ENCODE data around the gene POLR2I. TPM values are rescaled to one million over a fixed set of nuclear protein-coding genes. Genes with fewer than 3 reads are reported as not detected.

The POLR2I gene
- total RNA-seq, 2 donors from 2014 or later: 102 to 132 TPM

DNA sequence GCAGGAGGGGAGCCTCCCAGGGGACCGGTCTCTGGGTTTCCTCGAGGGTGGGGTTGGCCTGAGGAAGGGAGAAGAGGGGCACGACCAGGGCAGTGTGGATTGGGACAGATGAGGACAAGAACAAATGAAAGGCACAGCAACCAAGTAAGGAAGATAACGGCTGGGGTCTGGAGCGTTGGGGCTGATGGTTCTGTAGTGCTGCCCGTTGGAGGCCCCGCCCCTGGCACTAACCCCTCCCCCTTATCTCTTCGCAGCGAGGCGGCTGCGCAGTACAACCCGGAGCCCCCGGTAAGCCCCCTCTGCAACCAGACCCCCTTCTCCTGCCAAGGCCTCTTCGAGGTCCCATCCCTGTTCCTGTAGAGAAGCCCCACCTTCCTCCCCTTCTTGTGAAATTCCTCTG, 27.4 kb upstream of the POLR2I start:
- H3K36me3 ChIP-seq (ENCODE audit: control insufficient read depth, insufficient read depth, low read length): peaks cover 50% of the 10 kb centered on the region
- Mint-ChIP-seq H3K4me3 (peak overlapping the region; percentile 99), H3K9me3 (no peaks in the 10 kb centered on the region), H3K27me3 (ENCODE audit: insufficient read depth) (no peaks in the 10 kb centered on the region), H3K36me3 (ENCODE audit: low read depth) (peaks cover 50% of the 10 kb centered on the region), H3K27ac (peak overlapping the region; percentile 90), H3K4me1 (peaks cover 9% of the 10 kb centered on the region)
- DNase-seq: no peak
- no peak overlapping the region for H3K27ac ChIP-seq (ENCODE audit: low read depth, low read length)
- H3K9me3 ChIP-seq (ENCODE audit: control insufficient read depth, low read length): no peaks in the 10 kb centered on the region
- TF ChIP-seq, protein P1, sequence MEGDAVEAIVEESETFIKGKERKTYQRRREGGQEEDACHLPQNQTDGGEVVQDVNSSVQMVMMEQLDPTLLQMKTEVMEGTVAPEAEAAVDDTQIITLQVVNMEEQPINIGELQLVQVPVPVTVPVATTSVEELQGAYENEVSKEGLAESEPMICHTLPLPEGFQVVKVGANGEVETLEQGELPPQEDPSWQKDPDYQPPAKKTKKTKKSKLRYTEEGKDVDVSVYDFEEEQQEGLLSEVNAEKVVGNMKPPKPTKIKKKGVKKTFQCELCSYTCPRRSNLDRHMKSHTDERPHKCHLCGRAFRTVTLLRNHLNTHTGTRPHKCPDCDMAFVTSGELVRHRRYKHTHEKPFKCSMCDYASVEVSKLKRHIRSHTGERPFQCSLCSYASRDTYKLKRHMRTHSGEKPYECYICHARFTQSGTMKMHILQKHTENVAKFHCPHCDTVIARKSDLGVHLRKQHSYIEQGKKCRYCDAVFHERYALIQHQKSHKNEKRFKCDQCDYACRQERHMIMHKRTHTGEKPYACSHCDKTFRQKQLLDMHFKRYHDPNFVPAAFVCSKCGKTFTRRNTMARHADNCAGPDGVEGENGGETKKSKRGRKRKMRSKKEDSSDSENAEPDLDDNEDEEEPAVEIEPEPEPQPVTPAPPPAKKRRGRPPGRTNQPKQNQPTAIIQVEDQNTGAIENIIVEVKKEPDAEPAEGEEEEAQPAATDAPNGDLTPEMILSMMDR (conservative IDR thresholded peaks at IDR 0.05): no peak
- H3K4me3 ChIP-seq (ENCODE audit: low read length): peak overlapping the region; percentile 90
- H3K9ac ChIP-seq (ENCODE audit: extremely low read depth, low read length, poor library complexity, severe bottlenecking): no peak overlapping the region
- WGBS, 2 experiments (ENCODE audit: insufficient coverage in 1 of 2, insufficient read length in 1 of 2): 96 to 97% methylated on average over 6 to 14 of the region's 14 CpGs
- H3K4me1 ChIP-seq (ENCODE audit: control insufficient read depth, insufficient read depth, low read length): no peaks in the 10 kb centered on the region
- no peaks in the 10 kb centered on the region for H3K27me3 ChIP-seq (ENCODE audit: control insufficient read depth, insufficient read depth, low read length, poor library complexity, severe bottlenecking)

DNA sequence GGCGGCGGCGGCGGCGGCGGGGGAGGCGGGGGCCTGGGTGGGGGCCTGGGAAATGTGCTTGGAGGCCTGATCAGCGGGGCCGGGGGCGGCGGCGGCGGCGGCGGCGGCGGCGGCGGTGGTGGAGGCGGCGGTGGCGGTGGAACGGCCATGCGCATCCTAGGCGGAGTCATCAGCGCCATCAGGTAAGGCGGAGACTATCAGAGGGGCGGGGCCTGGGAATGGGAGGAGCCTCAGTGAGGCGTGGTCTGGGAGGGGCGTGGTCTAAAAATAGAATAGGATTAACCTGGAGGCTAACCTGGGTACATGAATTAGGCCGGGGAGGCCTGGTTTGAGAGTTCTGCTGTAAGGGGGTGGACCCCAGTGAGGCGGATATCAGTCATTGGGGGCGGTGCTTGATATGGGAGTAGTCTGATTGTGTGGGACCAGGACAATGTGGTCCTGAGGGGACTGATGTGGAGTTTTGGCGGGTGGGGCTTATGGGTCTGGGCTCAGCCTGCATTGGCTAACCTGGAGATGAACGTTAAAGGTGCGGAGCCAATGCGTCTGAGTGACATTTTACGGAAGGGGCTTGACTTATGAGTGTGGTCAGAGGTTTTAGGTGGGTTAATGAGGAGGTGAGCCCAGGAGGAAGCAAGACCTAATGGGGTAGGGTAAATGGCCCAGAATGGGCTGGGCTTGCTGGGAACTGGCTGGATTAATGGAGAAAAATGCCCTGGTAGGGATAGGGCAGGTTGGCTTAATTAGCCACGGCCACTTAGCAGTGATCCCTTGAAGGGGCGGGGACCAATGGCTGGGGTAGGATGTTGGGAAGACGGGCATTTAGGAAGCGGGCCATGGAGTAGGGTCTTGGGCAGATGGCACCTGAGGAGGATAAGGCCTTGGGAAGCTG, 26.6 kb upstream of the POLR2I start:
- peak; percentile 100 for DNase-seq
- 14 to 30% methylated on average over 19 to 42 of the region's 42 CpGs for WGBS, 2 experiments (ENCODE audit: insufficient coverage in 1 of 2, insufficient read length in 1 of 2)

DNA sequence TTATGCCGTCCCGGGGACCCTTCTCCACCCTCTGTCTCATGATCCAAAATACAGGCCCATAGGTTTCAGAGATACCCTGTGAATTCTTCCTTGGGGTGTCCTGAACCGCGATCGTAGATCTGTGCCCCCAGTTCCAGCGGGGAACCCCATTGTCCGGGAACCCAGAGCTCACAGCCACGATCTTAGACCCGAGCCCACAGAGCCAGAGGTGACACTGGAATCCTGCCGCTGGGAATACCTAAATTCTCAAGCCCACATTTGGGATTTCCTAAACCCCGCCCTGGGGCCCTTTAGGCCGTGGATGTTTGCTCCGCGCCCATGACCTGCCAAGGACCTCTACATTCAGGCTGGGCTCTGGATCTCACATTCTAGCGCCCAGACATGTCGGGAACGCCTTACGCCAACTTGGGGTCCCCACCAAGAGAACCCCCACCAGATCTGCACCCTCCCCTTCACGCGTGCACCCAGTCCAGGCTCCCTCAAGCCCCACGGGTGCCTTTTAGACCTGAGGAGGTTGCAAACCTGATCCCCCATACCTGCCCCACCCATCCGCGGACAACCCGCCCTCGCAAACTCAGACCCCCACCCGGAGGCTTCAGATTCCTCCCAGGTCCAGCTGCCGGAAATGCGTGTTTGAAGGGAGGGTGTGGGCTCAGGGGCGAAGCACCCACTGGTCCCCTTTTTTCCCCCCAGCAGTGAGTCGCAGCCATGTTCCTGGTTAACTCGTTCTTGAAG, 25.8 kb upstream of the POLR2I start:
- WGBS, 2 experiments (ENCODE audit: insufficient coverage in 1 of 2, insufficient read length in 1 of 2): 0% methylated on average over 10 to 31 of the region's 31 CpGs
- Mint-ChIP-seq H3K9me3 (no peaks in the 10 kb centered on the region), H3K36me3 (ENCODE audit: low read depth) (peaks cover 34% of the 10 kb centered on the region), H3K4me3 (peak overlapping the region; percentile 99), H3K4me1 (peaks cover 13% of the 10 kb centered on the region), H3K27ac (peak overlapping the region; percentile 98), H3K27me3 (ENCODE audit: insufficient read depth) (peaks cover 2% of the 10 kb centered on the region)
- Histone ChIP-seq H3K9ac (ENCODE audit: extremely low read depth, low read length, poor library complexity, severe bottlenecking) (peak overlapping the region; percentile 96), H3K27me3 (ENCODE audit: control insufficient read depth, insufficient read depth, low read length, poor library complexity, severe bottlenecking) (no peaks in the 10 kb centered on the region), H3K36me3 (ENCODE audit: control insufficient read depth, insufficient read depth, low read length) (peaks cover 35% of the 10 kb centered on the region), H3K4me1 (ENCODE audit: control insufficient read depth, insufficient read depth, low read length) (no peaks in the 10 kb centered on the region), H3K9me3 (ENCODE audit: control insufficient read depth, low read length) (no peaks in the 10 kb centered on the region), H3K4me3 (ENCODE audit: low read length) (peak overlapping the region; percentile 100), H3K27ac (ENCODE audit: low read depth, low read length) (peak overlapping the region; percentile 31)
- TF ChIP-seq, protein P1 (conservative IDR thresholded peaks at IDR 0.05): no peak
- peak; percentile 87 for DNase-seq

More for the DNA sequence above, 26.6 kb upstream of the POLR2I start:
- TF ChIP-seq, protein P1 (conservative IDR thresholded peaks at IDR 0.05): no peak
- Histone ChIP-seq H3K36me3 (ENCODE audit: control insufficient read depth, insufficient read depth, low read length) (peaks cover 43% of the 10 kb centered on the region), H3K4me1 (ENCODE audit: control insufficient read depth, insufficient read depth, low read length) (no peaks in the 10 kb centered on the region), H3K4me3 (ENCODE audit: low read length) (peak overlapping the region; percentile 90), H3K9me3 (ENCODE audit: control insufficient read depth, low read length) (no peaks in the 10 kb centered on the region), H3K9ac (ENCODE audit: extremely low read depth, low read length, poor library complexity, severe bottlenecking) (no peak overlapping the region), H3K27ac (ENCODE audit: low read depth, low read length) (no peak overlapping the region), H3K27me3 (ENCODE audit: control insufficient read depth, insufficient read depth, low read length, poor library complexity, severe bottlenecking) (no peaks in the 10 kb centered on the region)
- Mint-ChIP-seq H3K9me3 (no peaks in the 10 kb centered on the region), H3K36me3 (ENCODE audit: low read depth) (peaks cover 42% of the 10 kb centered on the region), H3K27me3 (ENCODE audit: insufficient read depth) (peaks cover 2% of the 10 kb centered on the region), H3K4me3 (peak overlapping the region; percentile 99), H3K4me1 (peaks cover 13% of the 10 kb centered on the region), H3K27ac (peak overlapping the region; percentile 90)

All from endodermal cell (in vitro differentiated cells).